AG04449 (cell line): ENCODE results near the gene RBM12.

ENCODE experiments used
- CTCF ChIA-PET: fragments of 350-600 bp; formaldehyde crosslinking; extraction: SDS; loops from one replicate; lab custom pipeline; 2021; ENCODE audit warnings: antibody characterized with exemption; lab: Yijun Ruan, JAX
- POLR2A ChIA-PET: fragments of 400-600, 350-600 bp; formaldehyde crosslinking; extraction: SDS; loops from one replicate; lab custom pipeline; 2020; ENCODE audit warnings: antibody characterized with exemption, inconsistent platforms; lab: Yijun Ruan, JAX
- DNase-seq: peaks from one replicate; pipeline ENCODE4 v3.0.0-alpha.2; 2010; ENCODE audit warnings: low read depth, low spot score
- H3K4me3 ChIP-seq: 2 replicates; pipeline ENCODE4 v1.5.1; 2011; ENCODE audit warnings: low read depth, mild to moderate bottlenecking, control low read depth, low read length
- CTCF ChIP-seq: IDR thresholded peaks from one replicate; pipeline ENCODE4 v1.5.1; 2011; ENCODE audit warnings: mild to moderate bottlenecking, moderate library complexity, low read length, control low read depth, inconsistent platforms; ENCODE audit not compliant: insufficient read depth; ENCODE audit errors: missing control alignments

The RBM12 gene

DNA sequence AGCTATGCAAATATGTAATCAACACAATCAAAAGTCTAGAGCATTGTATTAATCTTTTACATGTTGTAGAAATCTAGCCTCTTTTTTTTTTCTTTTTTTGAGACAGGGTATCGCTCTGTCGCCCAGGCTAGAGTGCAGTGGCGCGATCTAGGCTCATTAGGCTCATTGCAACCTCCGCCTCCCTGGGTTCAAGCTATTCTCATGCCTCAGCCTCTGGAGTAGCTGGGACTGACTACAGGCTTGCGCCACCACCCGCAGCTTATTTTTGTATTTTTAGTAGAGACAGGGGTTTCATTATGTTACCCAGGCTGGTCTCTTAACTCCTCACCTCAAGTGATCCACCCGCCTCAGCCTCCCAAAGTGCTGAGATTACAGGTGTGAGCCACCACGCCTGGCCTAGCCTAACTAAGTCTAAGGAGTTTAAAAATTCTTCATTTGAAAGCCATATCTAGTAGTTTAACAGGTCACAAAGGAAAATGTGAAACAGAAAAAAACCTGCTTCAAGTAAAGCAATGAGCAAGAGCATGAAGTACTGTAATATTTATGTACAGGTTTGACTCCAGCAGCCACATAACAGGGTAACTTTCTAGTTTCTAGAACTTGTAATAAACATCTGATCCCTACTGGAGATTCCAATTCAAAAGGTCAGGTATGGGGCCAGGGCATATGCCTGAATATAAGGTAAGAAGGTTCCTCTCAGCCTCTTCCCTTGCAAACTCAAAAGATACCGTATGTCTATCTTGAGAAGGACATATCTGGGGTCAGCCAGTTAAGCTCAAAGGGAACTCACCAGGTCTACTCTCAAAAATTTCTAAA is 4.4 kb downstream of the RBM12 start:
- DNase-seq, result no peak
- POLR2A ChIA-PET, result no interaction called here
- CTCF ChIA-PET, result interaction anchor here (1.2 kb wide), 2 partner anchors 196 to 332 kb away, joined by 3 to 4 read pairs; no protein-coding TSS in a partner anchor
- H3K4me3 ChIP-seq, result no peak overlapping the region
- TF ChIP-seq CTCF, result no peak

DNA sequence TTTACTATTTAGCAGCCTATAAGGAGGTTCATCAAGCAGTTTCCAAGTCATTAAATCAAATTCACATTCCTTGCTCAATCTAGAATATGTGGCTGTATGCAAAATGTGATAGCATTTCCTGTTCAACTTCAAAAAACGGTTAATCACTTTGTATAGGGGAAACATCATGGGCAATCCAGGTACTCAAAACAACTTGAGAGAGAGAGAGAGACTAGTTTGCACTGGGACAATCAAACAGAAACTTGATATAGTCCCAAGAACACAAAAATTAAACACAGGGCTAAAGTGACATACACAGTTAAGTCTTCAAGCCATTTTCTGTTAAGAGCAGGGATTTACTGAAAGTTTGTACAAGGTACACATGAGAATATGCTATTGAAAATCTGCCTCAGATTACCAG is 7.4 kb downstream of the RBM12 start:
- CTCF ChIA-PET, result no interaction called here
- POLR2A ChIA-PET, result no interaction called here

GRCh38 chr20:35654415-35654814 is 10.3 kb downstream of the RBM12 start:
- H3K4me3 ChIP-seq, result no peak overlapping the region
- ChIA-PET POLR2A (no interaction called here), CTCF (interaction anchor here (1.7 to 2.4 kb wide), 2 partner anchors 10 to 142 kb away, joined by 3 to 6 read pairs; partner anchors contain the start of genes CPNE1 and RBM12)
- DNase-seq, result no peak
- no peak for TF ChIP-seq CTCF

More for the DNA sequence above, 7.4 kb downstream of the RBM12 start:
- TF ChIP-seq CTCF, result no peak
- no peak overlapping the region for H3K4me3 ChIP-seq
- DNase-seq, result no peak

DNA sequence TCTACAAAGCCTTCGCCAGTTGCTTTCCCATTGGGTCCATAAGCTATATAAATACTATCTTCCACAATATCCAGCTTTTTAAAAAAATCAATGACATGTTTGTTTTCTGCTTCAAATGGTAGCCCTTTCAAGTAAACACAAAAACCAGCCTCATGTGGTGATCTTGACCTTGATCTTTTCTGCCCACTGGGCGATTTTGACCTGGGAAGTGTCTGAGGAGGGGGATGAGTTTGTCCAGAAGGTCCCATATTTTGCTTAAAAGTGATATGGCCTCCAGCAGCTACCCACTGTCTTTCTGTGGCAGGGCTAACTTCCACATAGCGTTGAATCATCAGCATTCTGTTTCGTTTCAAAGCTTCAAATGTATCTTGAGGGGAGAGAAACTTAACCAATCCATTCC is 10.8 kb downstream of the RBM12 start:
- no peak overlapping the region for H3K4me3 ChIP-seq
- no peak for DNase-seq
- POLR2A ChIA-PET, result no interaction called here
- TF ChIP-seq CTCF, result no peak
- CTCF ChIA-PET, result interaction anchor here (1.7 to 2.4 kb wide), 2 partner anchors 10 to 142 kb away, joined by 3 to 6 read pairs; partner anchors contain the start of genes CPNE1 and RBM12

GRCh38 chr20:35653430-35653734 is 11.3 kb downstream of the RBM12 start:
- ChIA-PET CTCF (interaction anchor here (1.7 to 2.4 kb wide), 2 partner anchors 11 to 141 kb away, joined by 3 to 6 read pairs; partner anchors contain the start of genes CPNE1 and RBM12), POLR2A (no interaction called here)
- no peak for DNase-seq
- TF ChIP-seq CTCF, result no peak
- no peak overlapping the region for H3K4me3 ChIP-seq

GRCh38 chr20:35652641-35653429 is 11.9 kb downstream of the RBM12 start:
- ChIA-PET POLR2A (no interaction called here), CTCF (interaction anchor here (1.4 kb wide), 1 partner anchor 11 kb away, joined by 4 read pairs; no protein-coding TSS in a partner anchor)

More at GRCh38 chr20:35652641-35653429, 11.9 kb downstream of the RBM12 start:
- TF ChIP-seq CTCF, result no peak
- no peak for DNase-seq
- no peak overlapping the region for H3K4me3 ChIP-seq
